Prostate gland (tissue), 2 donors: ENCODE measurements around the gene GSTK1. TPM values are rescaled to one million over a fixed set of nuclear protein-coding genes. Genes with fewer than 3 reads are reported as not detected.

Experiments used
- DNase-seq: peaks from one replicate; pipeline ENCODE4 v3.0.0-alpha.2; 2019; ENCODE audit warnings: low spot score
- H3K27ac ChIP-seq, 2 donors: fragments of 200-600 bp; sonication (generic); 2 replicates each; pipeline ENCODE4 v1.5.1; 2017 to 2019
- H3K27me3 ChIP-seq: fragments of 200-600 bp; sonication (generic); replicated peaks from 2 replicates; pipeline ENCODE4 v1.5.1; 2019; ENCODE audit not compliant: insufficient read depth
- H3K36me3 ChIP-seq, 2 donors: fragments of 200-600 bp; sonication (generic); 1 replicate in 1 of 2; 2 replicates in 1 of 2; pipeline versions ENCODE4 v1.5.1 to v1.8.1; 2017 to 2019
- H3K4me1 ChIP-seq: fragments of 200-600 bp; sonication (generic); replicated peaks from 2 replicates; pipeline ENCODE4 v1.5.1; 2019
- H3K4me3 ChIP-seq, 2 donors: fragments of 200-600 bp; sonication (generic); 2 replicates each; pipeline ENCODE4 v1.5.1; 2017 to 2019
- H3K9me3 ChIP-seq: fragments of 200-600 bp; sonication (generic); 2 replicates; pipeline ENCODE4 v1.5.1; 2017
- POLR2A ChIP-seq: fragments of 450-650 bp; IDR thresholded peaks from one replicate; pipeline ENCODE4 v1.6.1; 2016; ENCODE audit warnings: antibody characterized with exemption, mild to moderate bottlenecking
- POLR2AphosphoS5 ChIP-seq: sonication (generic); formaldehyde crosslinking; IDR thresholded peaks from one replicate; pipeline ENCODE4 v1.6.1; 2017; ENCODE audit warnings: antibody characterized with exemption
- WGBS: methylation state at CpG from one replicate; pipeline ENCODE4 v1.1.5; 2018; 5-methylcytosine and 5-hydroxymethylcytosine counted together
- intact Hi-C: fragments of 100-400 bp; cut with DNase I; formaldehyde crosslinking; loops from one replicate; pipeline ENCODE4 v1.14.2; 2022
- total RNA-seq, 2 donors: library from RNA; depleted of rRNA; stranded (reverse); fragments of >200 nt; gene quantifications; one replicate each; pipeline ENCODE4 v1.1.0, GENCODE V29; 2016
- TF ChIP-seq, protein P1 (sequence below), 4 experiments: fragments of 200-600 bp in 2 of 4; fragments of 450-650 bp in 2 of 4; sonication (generic) in 2 of 4; IDR thresholded peaks; 1 replicate in 3 of 4; 2 replicates in 1 of 4; pipeline ENCODE4 v1.5.1; 2016 to 2019; ENCODE audit warnings: antibody characterized with exemption in 4 of 4, mild to moderate bottlenecking in 2 of 4, moderate library complexity in 2 of 4

Gene GSTK1
- total RNA-seq, 2 donors from 2014 or later = 134 to 153 TPM

DNA sequence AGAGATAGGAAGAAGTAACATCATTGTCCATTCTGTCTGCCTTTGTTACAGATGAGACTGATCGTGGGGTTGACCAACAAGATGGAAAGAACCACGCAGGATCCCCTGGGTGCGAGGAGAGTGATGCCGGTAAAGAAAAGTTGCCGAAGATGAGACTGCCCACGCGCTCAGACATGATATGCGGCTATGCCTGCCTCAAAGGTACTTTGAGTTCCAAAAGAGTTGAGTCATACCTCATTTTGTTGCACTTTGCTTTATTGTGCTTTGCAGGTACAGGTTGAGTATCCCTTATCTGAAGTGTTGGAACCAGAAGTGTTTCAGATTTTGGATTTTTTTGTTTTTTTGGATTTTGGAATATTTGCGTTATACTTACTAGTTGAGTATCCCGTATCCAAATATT is 40.5 kb downstream of the GSTK1 start:
- no peaks in the 10 kb centered on the region for H3K9me3 ChIP-seq
- H3K27me3 ChIP-seq = no peaks in the 10 kb centered on the region
- DNase-seq = no peak
- H3K27ac ChIP-seq = no peak overlapping the region
- 92% methylated on average over 10 of the region's 10 CpGs for WGBS
- H3K36me3 ChIP-seq = no peaks in the 10 kb centered on the region
- H3K4me1 ChIP-seq = peaks cover 10% of the 10 kb centered on the region
- intact Hi-C loops = loop anchor here (5.0 kb wide), 1 partner anchor 114 kb away; no protein-coding TSS in a partner anchor
- H3K4me3 ChIP-seq = no peak overlapping the region
- TF ChIP-seq POLR2AphosphoS5 (no peak), POLR2A (no peak)
- TF ChIP-seq, protein P1, sequence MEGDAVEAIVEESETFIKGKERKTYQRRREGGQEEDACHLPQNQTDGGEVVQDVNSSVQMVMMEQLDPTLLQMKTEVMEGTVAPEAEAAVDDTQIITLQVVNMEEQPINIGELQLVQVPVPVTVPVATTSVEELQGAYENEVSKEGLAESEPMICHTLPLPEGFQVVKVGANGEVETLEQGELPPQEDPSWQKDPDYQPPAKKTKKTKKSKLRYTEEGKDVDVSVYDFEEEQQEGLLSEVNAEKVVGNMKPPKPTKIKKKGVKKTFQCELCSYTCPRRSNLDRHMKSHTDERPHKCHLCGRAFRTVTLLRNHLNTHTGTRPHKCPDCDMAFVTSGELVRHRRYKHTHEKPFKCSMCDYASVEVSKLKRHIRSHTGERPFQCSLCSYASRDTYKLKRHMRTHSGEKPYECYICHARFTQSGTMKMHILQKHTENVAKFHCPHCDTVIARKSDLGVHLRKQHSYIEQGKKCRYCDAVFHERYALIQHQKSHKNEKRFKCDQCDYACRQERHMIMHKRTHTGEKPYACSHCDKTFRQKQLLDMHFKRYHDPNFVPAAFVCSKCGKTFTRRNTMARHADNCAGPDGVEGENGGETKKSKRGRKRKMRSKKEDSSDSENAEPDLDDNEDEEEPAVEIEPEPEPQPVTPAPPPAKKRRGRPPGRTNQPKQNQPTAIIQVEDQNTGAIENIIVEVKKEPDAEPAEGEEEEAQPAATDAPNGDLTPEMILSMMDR (IDR thresholded peaks at IDR 0.05) = no peak

DNA sequence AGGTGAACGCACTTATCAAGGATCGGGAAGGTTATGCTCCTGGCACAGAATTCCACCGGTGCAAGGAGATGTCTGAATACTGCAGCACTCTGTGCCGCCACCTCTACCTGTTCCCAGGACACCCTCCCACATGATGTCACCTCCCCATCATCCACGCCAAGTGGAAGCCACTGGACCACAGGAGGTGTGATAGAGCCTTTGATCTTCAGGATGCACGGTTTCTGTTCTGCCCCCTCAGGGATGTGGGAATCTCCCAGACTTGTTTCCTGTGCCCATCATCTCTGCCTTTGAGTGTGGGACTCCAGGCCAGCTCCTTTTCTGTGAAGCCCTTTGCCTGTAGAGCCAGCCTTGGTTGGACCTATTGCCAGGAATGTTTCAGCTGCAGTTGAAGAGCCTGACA is 41.7 kb downstream of the GSTK1 start:
- no peaks in the 10 kb centered on the region for H3K27me3 ChIP-seq
- WGBS = 83% methylated on average over 6 of the region's 6 CpGs
- DNase-seq = no peak
- TF ChIP-seq, protein P1 (IDR thresholded peaks at IDR 0.05) = no peak
- TF ChIP-seq POLR2A (no peak), POLR2AphosphoS5 (no peak)
- no peak overlapping the region for H3K27ac ChIP-seq
- H3K36me3 ChIP-seq = no peaks in the 10 kb centered on the region
- H3K4me3 ChIP-seq = no peak overlapping the region
- peaks cover 10% of the 10 kb centered on the region for H3K4me1 ChIP-seq
- no peaks in the 10 kb centered on the region for H3K9me3 ChIP-seq
- intact Hi-C loops = loop anchor here (5.0 kb wide), 1 partner anchor 112 kb away; no protein-coding TSS in a partner anchor

DNA sequence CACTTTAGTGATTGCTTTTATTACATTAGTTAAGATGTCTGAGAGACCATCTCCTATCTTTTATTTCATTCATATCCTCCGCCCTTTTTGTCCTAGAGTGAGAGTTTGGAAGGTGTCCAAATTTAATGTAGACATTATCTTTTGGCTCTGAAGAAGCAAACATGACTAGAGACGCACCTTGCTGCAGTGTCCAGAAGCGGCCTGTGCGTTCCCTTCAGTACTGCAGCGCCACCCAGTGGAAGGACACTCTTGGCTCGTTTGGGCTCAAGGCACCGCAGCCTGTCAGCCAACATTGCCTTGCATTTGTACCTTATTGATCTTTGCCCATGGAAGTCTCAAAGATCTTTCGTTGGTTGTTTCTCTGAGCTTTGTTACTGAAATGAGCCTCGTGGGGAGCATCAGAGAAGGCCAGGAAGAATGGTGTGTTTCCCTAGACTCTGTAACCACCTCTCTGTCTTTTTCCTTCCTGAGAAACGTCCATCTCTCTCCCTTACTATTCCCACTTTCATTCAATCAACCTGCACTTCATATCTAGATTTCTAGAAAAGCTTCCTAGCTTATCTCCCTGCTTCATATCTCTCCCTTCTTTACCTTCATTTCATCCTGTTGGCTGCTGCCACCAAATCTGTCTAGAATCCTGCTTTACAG is 42.3 kb downstream of the GSTK1 start:
- H3K4me3 ChIP-seq = no peak overlapping the region
- no peaks in the 10 kb centered on the region for H3K9me3 ChIP-seq
- no peak overlapping the region for H3K27ac ChIP-seq
- no peak for TF ChIP-seq POLR2A
- peak; percentile 77 for TF ChIP-seq POLR2AphosphoS5
- TF ChIP-seq, protein P1 (IDR thresholded peaks at IDR 0.05) = peak; percentile 37 to 91 (median 77)
- no peaks in the 10 kb centered on the region for H3K36me3 ChIP-seq
- WGBS = 51% methylated on average over 10 of the region's 10 CpGs
- peaks cover 6% of the 10 kb centered on the region for H3K4me1 ChIP-seq
- intact Hi-C loops = no loop called here
- no peaks in the 10 kb centered on the region for H3K27me3 ChIP-seq
- peak; percentile 85 for DNase-seq

DNA sequence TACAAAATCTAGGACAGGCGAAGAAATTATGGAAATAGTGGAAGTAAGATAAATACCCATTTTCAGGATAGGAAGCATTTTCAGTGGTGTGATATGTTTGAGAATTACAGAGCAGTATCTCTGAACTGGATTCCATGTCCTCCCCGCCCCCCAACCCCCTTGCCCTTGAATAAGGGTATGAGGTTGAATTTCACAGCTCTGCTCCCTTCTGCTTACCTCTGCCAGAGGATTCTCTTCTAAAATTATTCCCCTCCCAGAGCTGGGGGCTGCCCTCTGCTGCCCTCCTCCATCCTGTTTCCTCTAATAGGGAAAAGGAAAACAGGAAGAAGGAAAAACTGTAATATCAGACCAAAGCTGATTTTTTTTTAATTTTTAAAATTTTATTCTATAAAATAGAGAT is 45.4 kb downstream of the GSTK1 start:
- WGBS = 98% methylated on average over 2 of the region's 2 CpGs
- Histone ChIP-seq H3K36me3 (no peaks in the 10 kb centered on the region), H3K27ac (no peak overlapping the region), H3K9me3 (no peaks in the 10 kb centered on the region), H3K4me1 (no peaks in the 10 kb centered on the region), H3K27me3 (no peaks in the 10 kb centered on the region), H3K4me3 (no peak overlapping the region)
- no peak for DNase-seq
- TF ChIP-seq POLR2AphosphoS5 (no peak), POLR2A (no peak)
- TF ChIP-seq, protein P1 (IDR thresholded peaks at IDR 0.05) = no peak
- intact Hi-C loops = no loop called here

DNA sequence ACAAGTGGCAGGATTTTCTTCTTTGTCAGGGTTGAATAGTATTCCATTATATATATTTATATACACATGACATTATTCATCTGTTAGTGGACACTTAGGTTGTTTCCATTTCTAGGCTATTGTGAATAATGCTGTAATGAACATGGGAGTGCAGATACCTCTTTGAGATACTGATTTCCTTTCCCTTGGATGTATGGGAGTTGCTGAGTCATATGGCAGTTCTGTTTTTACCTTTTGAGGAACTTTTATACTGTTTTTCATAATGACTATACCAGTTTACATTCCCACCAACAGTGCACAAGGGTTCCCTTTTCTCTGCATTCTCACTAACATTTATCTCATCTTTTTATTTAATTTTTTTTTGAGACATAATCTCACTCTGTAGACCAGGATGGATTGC is 50.9 kb downstream of the GSTK1 start:
- Histone ChIP-seq H3K27me3 (no peaks in the 10 kb centered on the region), H3K27ac (no peak overlapping the region), H3K4me1 (no peaks in the 10 kb centered on the region), H3K36me3 (no peaks in the 10 kb centered on the region), H3K9me3 (no peaks in the 10 kb centered on the region), H3K4me3 (no peak overlapping the region)
- intact Hi-C loops = no loop called here
- DNase-seq = no peak
- TF ChIP-seq POLR2A (no peak), POLR2AphosphoS5 (no peak)
- TF ChIP-seq, protein P1 (IDR thresholded peaks at IDR 0.05) = no peak
